Esophagus muscularis mucosa (tissue), 4 donors: ENCODE measurements around the gene DIRAS2. TPM values are rescaled to one million over a fixed set of nuclear protein-coding genes. Genes with fewer than 3 reads are reported as not detected.

Experiments used
- DNase-seq: peaks from one replicate; pipeline ENCODE4 v3.0.0-alpha.2; 2017; ENCODE audit errors: extremely low spot score
- H3K27ac ChIP-seq, 4 donors: fragments of 200-600 bp; sonication (generic); replicated peaks in 1 of 4; 1 replicate in 3 of 4; 2 replicates in 1 of 4; pipeline ENCODE4 v1.5.1; 2016 to 2019; ENCODE audit warnings: mild to moderate bottlenecking in 1 of 4
- H3K27me3 ChIP-seq, 4 donors: fragments of 200-600 bp; sonication (generic); one replicate each; pipeline versions ENCODE4 v1.5.1 to v1.6.0; 2016 to 2019
- H3K36me3 ChIP-seq, 4 donors: fragments of 200-600 bp; sonication (generic); one replicate each; pipeline ENCODE4 v1.5.1; 2016 to 2019
- H3K4me1 ChIP-seq, 4 donors: fragments of 200-600 bp; sonication (generic); one replicate each; pipeline ENCODE4 v1.5.1; 2016 to 2019
- H3K4me3 ChIP-seq, 4 donors: fragments of 200-600 bp; sonication (generic); 1 replicate in 2 of 4; 2 replicates in 2 of 4; pipeline ENCODE4 v1.5.1; 2016 to 2019; ENCODE audit warnings: mild to moderate bottlenecking in 4 of 4, moderate library complexity in 1 of 4
- H3K9me3 ChIP-seq, 4 donors: fragments of 200-600 bp; sonication (generic); 1 replicate in 3 of 4; 2 replicates in 1 of 4; pipeline ENCODE4 v1.5.1; 2016 to 2019
- EP300 ChIP-seq: sonication (generic); formaldehyde crosslinking; IDR thresholded peaks from one replicate; pipeline ENCODE4 v1.6.1; 2017; ENCODE audit warnings: antibody characterized with exemption
- POLR2A ChIP-seq: fragments of 450-650 bp; IDR thresholded peaks from one replicate; pipeline ENCODE4 v1.6.1; 2017; ENCODE audit warnings: antibody characterized with exemption, moderate library complexity, mild to moderate bottlenecking, low read depth
- POLR2AphosphoS5 ChIP-seq, 2 donors: sonication (generic); formaldehyde crosslinking; IDR thresholded peaks; one replicate each; pipeline ENCODE4 v1.6.1; 2017; ENCODE audit warnings: antibody characterized with exemption in 2 of 2
- WGBS: methylation state at CpG from one replicate; pipeline ENCODE4 v1.1.5; 2018; 5-methylcytosine and 5-hydroxymethylcytosine counted together
- intact Hi-C: fragments of 100-400 bp; cut with DNase I; formaldehyde crosslinking; loops from one replicate; pipeline ENCODE4 v1.15.1; 2023
- total RNA-seq, 4 donors: library from RNA; depleted of rRNA; stranded (reverse); fragments of >200 nt; gene quantifications; one replicate each; pipeline versions ENCODE4 v1.1.0 to v1.2.1, GENCODE V29; 2016
- TF ChIP-seq, protein P1 (sequence below), 3 experiments: fragments of 200-600 bp in 2 of 3; fragments of 450-650 bp in 1 of 3; sonication (generic) in 2 of 3; IDR thresholded peaks; one replicate each; pipeline ENCODE4 v1.5.1; 2017 to 2019; ENCODE audit warnings: antibody characterized with exemption in 3 of 3, mild to moderate bottlenecking in 2 of 3, moderate library complexity in 1 of 3

The DIRAS2 gene
- total RNA-seq, 4 donors from 2014 or later: 0.17 TPM; not detected in 3

DNA sequence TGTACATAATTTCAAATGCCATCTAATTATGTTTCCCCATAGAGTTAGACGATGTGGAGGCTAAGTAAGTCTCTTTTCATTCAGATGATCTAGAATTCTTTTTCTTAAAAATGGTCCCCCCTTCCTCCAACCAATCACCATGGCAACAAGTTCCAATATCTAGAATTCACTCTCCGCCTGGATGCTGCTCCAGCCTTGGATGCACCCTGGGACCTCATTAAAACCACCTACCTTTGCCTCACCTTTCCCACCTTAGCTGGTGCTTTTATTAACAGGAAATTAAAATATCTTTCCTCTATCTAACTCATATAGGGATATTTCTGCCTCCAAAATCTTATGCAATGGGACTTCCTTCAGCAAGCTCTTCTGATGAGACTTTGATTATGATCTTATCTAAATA lies 49.0 kb downstream of the DIRAS2 start:
- intact Hi-C loops: no loop called here
- Histone ChIP-seq H3K36me3 (no peaks in the 10 kb centered on the region), H3K4me1 (no peaks in the 10 kb centered on the region), H3K4me3 (no peak overlapping the region), H3K27ac (no peak overlapping the region), H3K9me3 (peaks cover 0 to 5% (median 0%) of the 10 kb centered on the region in 4 donors), H3K27me3 (no peaks in the 10 kb centered on the region)
- TF ChIP-seq POLR2A (no peak), POLR2AphosphoS5 (IDR thresholded peaks at IDR 0.05) (no peak), EP300 (no peak)
- TF ChIP-seq, protein P1, sequence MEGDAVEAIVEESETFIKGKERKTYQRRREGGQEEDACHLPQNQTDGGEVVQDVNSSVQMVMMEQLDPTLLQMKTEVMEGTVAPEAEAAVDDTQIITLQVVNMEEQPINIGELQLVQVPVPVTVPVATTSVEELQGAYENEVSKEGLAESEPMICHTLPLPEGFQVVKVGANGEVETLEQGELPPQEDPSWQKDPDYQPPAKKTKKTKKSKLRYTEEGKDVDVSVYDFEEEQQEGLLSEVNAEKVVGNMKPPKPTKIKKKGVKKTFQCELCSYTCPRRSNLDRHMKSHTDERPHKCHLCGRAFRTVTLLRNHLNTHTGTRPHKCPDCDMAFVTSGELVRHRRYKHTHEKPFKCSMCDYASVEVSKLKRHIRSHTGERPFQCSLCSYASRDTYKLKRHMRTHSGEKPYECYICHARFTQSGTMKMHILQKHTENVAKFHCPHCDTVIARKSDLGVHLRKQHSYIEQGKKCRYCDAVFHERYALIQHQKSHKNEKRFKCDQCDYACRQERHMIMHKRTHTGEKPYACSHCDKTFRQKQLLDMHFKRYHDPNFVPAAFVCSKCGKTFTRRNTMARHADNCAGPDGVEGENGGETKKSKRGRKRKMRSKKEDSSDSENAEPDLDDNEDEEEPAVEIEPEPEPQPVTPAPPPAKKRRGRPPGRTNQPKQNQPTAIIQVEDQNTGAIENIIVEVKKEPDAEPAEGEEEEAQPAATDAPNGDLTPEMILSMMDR (IDR thresholded peaks at IDR 0.05): no peak
- 61% methylated on average over 2 of the region's 2 CpGs for WGBS
- no peak for DNase-seq

DNA sequence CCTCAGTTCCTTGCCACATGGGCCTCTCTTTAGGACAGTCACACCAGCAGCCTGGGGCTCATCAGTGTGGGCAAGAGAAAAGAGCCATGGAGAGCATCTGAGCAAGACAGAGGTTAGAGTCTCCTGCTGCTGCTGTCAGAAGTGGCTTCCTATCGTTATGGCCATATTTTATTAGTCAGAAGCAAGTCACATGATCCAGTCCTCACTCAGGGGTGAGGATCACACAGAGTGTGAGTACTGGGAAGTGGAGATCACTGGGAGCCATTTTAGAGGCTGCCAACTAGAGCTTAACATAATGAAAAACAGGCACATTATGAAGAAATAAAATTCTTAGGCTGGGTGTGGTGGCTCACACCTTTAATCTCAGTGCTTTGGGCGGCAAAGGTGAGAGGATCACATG lies 62.0 kb downstream of the DIRAS2 start:
- WGBS: 90% methylated on average over 2 of the region's 2 CpGs
- Histone ChIP-seq H3K4me1 (no peaks in the 10 kb centered on the region), H3K36me3 (no peaks in the 10 kb centered on the region), H3K4me3 (no peak overlapping the region), H3K27ac (no peak overlapping the region), H3K9me3 (no peaks in the 10 kb centered on the region), H3K27me3 (no peaks in the 10 kb centered on the region)
- no peak for DNase-seq
- TF ChIP-seq EP300: no peak
- TF ChIP-seq POLR2AphosphoS5 (IDR thresholded peaks at IDR 0.05): no peak
- TF ChIP-seq, protein P1 (IDR thresholded peaks at IDR 0.05): no peak
- TF ChIP-seq POLR2A: no peak
- intact Hi-C loops: no loop called here

DNA sequence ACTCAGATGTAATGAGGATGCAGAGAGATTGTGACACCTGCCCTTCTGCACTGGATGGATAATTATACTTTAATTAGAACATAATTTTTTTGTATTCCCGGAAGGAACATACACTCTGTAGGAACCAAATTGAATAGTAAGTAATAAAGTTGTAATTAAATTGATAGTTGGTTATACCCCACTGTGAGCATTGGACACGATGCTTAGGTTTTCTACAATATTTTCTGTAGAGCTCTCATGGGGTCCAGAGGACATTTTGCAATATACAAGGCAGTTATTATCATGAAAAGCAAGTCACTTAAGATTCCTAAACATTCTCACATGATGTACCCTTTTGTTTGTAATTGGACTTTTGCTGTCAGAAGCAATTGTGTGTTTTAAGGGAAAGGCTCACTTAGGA lies 63.4 kb downstream of the DIRAS2 start:
- intact Hi-C loops: no loop called here
- no peak for DNase-seq
- Histone ChIP-seq H3K9me3 (no peaks in the 10 kb centered on the region), H3K4me1 (no peaks in the 10 kb centered on the region), H3K36me3 (no peaks in the 10 kb centered on the region), H3K4me3 (no peak overlapping the region), H3K27me3 (no peaks in the 10 kb centered on the region), H3K27ac (no peak overlapping the region)
- 82% methylated on average over 2 of the region's 2 CpGs for WGBS
- no peak for TF ChIP-seq EP300

- no peaks in the 10 kb centered on the region for H3K36me3 ChIP-seq
- DNase-seq: no peak
- TF ChIP-seq POLR2A (no peak), EP300 (no peak), POLR2AphosphoS5 (IDR thresholded peaks at IDR 0.05) (no peak)
- TF ChIP-seq, protein P1 (IDR thresholded peaks at IDR 0.05): no peak
- H3K4me1 ChIP-seq: no peaks in the 10 kb centered on the region
- WGBS: 63% methylated on average over 3 of the region's 3 CpGs
- H3K27ac ChIP-seq: no peak overlapping the region
- intact Hi-C loops: no loop called here
- no peaks in the 10 kb centered on the region for H3K27me3 ChIP-seq
- H3K4me3 ChIP-seq: no peak overlapping the region
- no peaks in the 10 kb centered on the region for H3K9me3 ChIP-seq
Measured at GRCh38 chr9:90578126-90578815, 64.4 kb downstream of the DIRAS2 start.

DNA sequence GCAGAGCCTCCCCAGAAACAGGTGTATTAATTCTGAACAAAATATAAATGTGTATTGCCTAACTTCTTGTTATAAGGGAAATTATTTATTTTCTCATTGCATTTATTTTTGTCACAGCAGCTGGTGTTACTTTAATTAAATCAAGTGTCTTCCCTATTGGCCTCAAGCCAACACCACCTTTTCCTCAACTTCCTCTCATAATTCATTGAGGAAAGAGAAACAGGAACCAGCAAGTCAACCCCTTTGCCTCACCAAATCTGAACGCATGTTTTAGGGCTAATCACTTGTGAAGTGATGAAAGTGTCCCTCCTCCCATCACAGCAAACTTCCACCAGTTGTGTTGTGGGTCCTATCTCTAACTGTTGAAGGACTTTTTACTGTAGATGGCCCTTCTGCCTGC lies 73.1 kb downstream of the DIRAS2 start:
- 50% methylated on average over 1 of the region's 1 CpG for WGBS
- H3K27ac ChIP-seq: no peak overlapping the region
- H3K4me1 ChIP-seq: no peaks in the 10 kb centered on the region
- no peaks in the 10 kb centered on the region for H3K27me3 ChIP-seq
- no peak for DNase-seq
- H3K36me3 ChIP-seq: no peaks in the 10 kb centered on the region
- TF ChIP-seq POLR2A: no peak
- TF ChIP-seq EP300: no peak
- TF ChIP-seq, protein P1 (IDR thresholded peaks at IDR 0.05): no peak
- no peak for TF ChIP-seq POLR2AphosphoS5 (IDR thresholded peaks at IDR 0.05)
- no peak overlapping the region for H3K4me3 ChIP-seq
- H3K9me3 ChIP-seq: no peaks in the 10 kb centered on the region
- intact Hi-C loops: no loop called here
